ENCODE measurements around the gene MORN3. TPM values are rescaled to one million over a fixed set of nuclear protein-coding genes. Genes with fewer than 3 reads are reported as not detected.

Gene MORN3
- total and polyA plus RNA-seq, 9 of the 15 experiments (the other 6 are each of a cell fraction or from before 2014, with no cell fraction given), result 0.09 to 0.27 (median 0.20) TPM

GRCh38 chr12:121712190-121712460 is 42.7 kb upstream of the MORN3 start (continued):
- TF ChIP-seq, protein P1, sequence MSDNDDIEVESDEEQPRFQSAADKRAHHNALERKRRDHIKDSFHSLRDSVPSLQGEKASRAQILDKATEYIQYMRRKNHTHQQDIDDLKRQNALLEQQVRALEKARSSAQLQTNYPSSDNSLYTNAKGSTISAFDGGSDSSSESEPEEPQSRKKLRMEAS (CRISPR knock-in tag; IDR thresholded peaks at IDR 0.05), result no peak
- TF ChIP-seq ZBTB12 (CRISPR knock-in tag; IDR thresholded peaks at IDR 0.05) (no peak), HMGN3 (IDR thresholded peaks at IDR 0.05; ENCODE audit: borderline replicate concordance, extremely low read depth, insufficient read length, low read depth, low read length) (no peak), STAG1 (CRISPR knock-in tag; IDR thresholded peaks at IDR 0.05; ENCODE audit: borderline replicate concordance) (no peak), HDGF (IDR thresholded peaks at IDR 0.05) (0 out of 2 replicates have a peak, but pooled peaks have one; percentile 6), MIER1 (IDR thresholded peaks at IDR 0.05; ENCODE audit: low read depth) (no peak), ZNF780A (CRISPR knock-in tag; IDR thresholded peaks at IDR 0.05) (no peak), ETS2 (tag; IDR thresholded peaks at IDR 0.05; ENCODE audit: borderline replicate concordance, poor library complexity, severe bottlenecking) (no peak), SREBF1 (IDR thresholded peaks at IDR 0.05; ENCODE audit: borderline replicate concordance, low read depth, low read length) (no peak), NBN (IDR thresholded peaks at IDR 0.05; ENCODE audit: low read depth) (no peak; the same call in 1 of the 2 replicates), MCM3 (IDR thresholded peaks at IDR 0.05) (no peak), RBBP5 (IDR thresholded peaks at IDR 0.05; ENCODE audit: borderline replicate concordance, insufficient read depth, low read length, poor library complexity, severe bottlenecking) (no peak), ATF7 (IDR thresholded peaks at IDR 0.05) (peak; percentile 51), MTA3 (IDR thresholded peaks at IDR 0.05; ENCODE audit: borderline replicate concordance) (no peak; the same call in 1 of the 2 replicates), TAL1 (IDR thresholded peaks at IDR 0.05) (no peak), ZNF695 (CRISPR knock-in tag; IDR thresholded peaks at IDR 0.05) (no peak), HDAC2 (IDR thresholded peaks at IDR 0.05) (peak; percentile 50; the same call in 1 of the 2 replicates), KDM1A (IDR thresholded peaks at IDR 0.05) (no peak), ZNF57 (CRISPR knock-in tag; IDR thresholded peaks at IDR 0.05) (no peak), RBM34 (IDR thresholded peaks at IDR 0.05; ENCODE audit: borderline replicate concordance, insufficient read depth, low read length) (no peak)
- TF ChIP-seq, protein P2, sequence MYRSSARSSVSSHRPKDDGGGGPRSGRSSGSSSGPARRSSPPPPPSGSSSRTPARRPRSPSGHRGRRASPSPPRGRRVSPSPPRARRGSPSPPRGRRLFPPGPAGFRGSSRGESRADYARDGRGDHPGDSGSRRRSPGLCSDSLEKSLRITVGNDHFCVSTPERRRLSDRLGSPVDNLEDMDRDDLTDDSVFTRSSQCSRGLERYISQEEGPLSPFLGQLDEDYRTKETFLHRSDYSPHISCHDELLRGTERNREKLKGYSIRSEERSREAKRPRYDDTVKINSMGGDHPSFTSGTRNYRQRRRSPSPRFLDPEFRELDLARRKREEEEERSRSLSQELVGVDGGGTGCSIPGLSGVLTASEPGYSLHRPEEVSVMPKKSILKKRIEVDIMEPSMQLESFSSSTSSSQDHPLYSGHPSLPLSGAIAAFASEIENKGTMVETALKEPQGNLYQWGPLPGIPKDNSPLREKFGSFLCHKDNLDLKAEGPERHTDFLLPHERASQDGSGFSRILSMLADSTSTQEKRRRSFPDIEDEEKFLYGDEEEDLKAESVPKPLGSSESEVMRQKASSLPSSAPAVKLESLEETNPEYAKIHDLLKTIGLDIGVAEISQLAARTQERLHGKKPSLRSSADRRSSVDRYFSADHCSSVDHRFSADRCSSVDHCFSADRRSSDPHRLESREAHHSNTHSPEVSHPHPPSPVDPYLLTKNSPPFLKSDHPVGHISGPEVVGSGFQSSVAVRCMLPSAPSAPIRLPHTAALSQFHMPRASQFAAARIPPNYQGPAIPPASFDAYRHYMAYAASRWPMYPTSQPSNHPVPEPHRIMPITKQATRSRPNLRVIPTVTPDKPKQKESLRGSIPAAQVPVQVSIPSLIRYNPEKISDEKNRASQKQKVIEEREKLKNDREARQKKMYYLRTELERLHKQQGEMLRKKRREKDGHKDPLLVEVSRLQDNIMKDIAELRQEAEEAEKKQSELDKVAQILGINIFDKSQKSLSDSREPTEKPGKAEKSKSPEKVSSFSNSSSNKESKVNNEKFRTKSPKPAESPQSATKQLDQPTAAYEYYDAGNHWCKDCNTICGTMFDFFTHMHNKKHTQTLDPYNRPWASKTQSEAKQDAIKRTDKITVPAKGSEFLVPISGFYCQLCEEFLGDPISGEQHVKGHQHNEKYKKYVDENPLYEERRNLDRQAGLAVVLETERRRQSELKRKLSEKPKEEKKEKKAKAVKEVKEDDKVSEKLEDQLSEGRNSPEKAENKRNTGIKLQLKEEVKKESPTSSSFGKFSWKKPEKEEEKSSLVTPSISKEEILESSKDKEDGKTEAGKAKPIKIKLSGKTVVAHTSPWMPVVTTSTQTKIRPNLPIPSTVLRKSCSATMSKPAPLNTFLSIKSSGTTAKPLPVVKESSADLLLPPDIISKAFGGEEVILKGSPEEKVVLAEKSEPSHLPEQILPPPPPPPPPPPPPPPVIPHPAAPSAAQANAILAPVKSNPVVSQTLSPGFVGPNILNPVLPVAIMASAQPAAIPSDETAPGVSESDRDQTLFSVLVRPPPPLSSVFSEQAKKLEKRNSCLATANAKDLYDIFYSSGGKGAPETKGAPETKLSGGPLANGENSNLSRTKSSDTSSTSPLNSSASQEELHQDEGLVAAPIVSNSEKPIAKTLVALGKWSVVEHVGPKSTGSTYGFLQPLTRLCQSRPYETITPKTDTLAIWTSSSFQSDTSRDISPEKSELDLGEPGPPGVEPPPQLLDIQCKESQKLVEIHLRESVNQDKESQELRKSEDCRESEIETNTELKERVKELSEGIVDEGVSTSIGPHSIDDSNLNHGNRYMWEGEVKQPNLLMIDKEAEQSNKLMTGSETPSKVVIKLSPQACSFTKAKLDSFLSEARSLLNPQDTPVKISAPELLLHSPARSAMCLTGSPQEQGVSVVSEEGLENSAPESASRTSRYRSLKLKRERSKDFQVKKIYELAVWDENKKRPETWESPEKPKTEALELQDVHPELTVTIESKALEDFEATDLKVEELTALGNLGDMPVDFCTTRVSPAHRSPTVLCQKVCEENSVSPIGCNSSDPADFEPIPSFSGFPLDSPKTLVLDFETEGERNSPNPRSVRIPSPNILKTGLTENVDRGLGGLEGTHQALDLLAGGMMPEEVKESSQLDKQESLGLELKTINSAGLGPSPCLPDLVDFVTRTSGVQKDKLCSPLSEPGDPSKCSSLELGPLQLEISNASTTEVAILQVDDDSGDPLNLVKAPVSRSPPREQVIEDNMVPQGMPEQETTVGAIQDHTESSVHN (IDR thresholded peaks at IDR 0.05; ENCODE audit: borderline replicate concordance in 1 of 2, low read depth in 1 of 2), result 0 out of 4 replicates have a peak, but pooled peaks of 1 of the 2 experiments have one; percentile 4
